Measurements from ENCODE around the gene IL17RE. TPM values are rescaled to one million over a fixed set of nuclear protein-coding genes. Genes with fewer than 3 reads are reported as not detected.

Gene IL17RE
- total RNA-seq, 1 donor from 2014 or later: 21.7 TPM

- no peaks in the 10 kb centered on the region for H3K9me3 ChIP-seq
- no peaks in the 10 kb centered on the region for H3K36me3 ChIP-seq
- intact Hi-C loops (cut with DNase I): no loop called here
- no peaks in the 10 kb centered on the region for H3K27me3 ChIP-seq
- no peak overlapping the region for H3K4me3 ChIP-seq
- no peak for DNase-seq (ENCODE audit: low spot score in 2 of 2)
- H3K27ac ChIP-seq: no peak overlapping the region
- no peak for TF ChIP-seq CTCF (IDR thresholded peaks at IDR 0.05)
- no peaks in the 10 kb centered on the region for H3K4me1 ChIP-seq
Measured at GRCh38 chr3:9884555-9885165, 18.0 kb upstream of the IL17RE start.

GRCh38 chr3:9886328-9886727 is 16.3 kb upstream of the IL17RE start:
- no peaks in the 10 kb centered on the region for H3K27me3 ChIP-seq
- no peak overlapping the region for H3K4me3 ChIP-seq
- peaks cover 0 to 4% of the 10 kb centered on the region in 2 donors for H3K4me1 ChIP-seq
- intact Hi-C loops (cut with DNase I): no loop called here
- H3K36me3 ChIP-seq: no peaks in the 10 kb centered on the region
- no peak for TF ChIP-seq CTCF (IDR thresholded peaks at IDR 0.05)
- H3K27ac ChIP-seq: no peak overlapping the region
- no peaks in the 10 kb centered on the region for H3K9me3 ChIP-seq
- DNase-seq (ENCODE audit: low spot score in 2 of 2): no peak

GRCh38 chr3:9887480-9887879 is 15.2 kb upstream of the IL17RE start:
- Histone ChIP-seq H3K9me3 (no peaks in the 10 kb centered on the region), H3K36me3 (no peaks in the 10 kb centered on the region), H3K27me3 (no peaks in the 10 kb centered on the region), H3K4me1 (peaks cover 0 to 7% of the 10 kb centered on the region in 2 donors), H3K27ac (no peak overlapping the region), H3K4me3 (no peak overlapping the region)
- no peak for DNase-seq (ENCODE audit: low spot score in 2 of 2)
- TF ChIP-seq CTCF (IDR thresholded peaks at IDR 0.05): no peak
- intact Hi-C loops (cut with DNase I): no loop called here

GRCh38 chr3:9888540-9888939 is 14.1 kb upstream of the IL17RE start:
- Histone ChIP-seq H3K4me1 (peaks cover 0 to 7% of the 10 kb centered on the region in 2 donors), H3K4me3 (no peak overlapping the region), H3K27me3 (no peaks in the 10 kb centered on the region), H3K9me3 (no peaks in the 10 kb centered on the region), H3K27ac (no peak overlapping the region), H3K36me3 (peaks cover 0 to 9% of the 10 kb centered on the region in 2 donors)
- no peak for TF ChIP-seq CTCF (IDR thresholded peaks at IDR 0.05)
- no peak for DNase-seq (ENCODE audit: low spot score in 2 of 2)
- intact Hi-C loops (cut with DNase I): no loop called here

GRCh38 chr3:9889405-9889804 is 13.2 kb upstream of the IL17RE start:
- Histone ChIP-seq H3K27ac (peak overlapping the region in 1 of 2 donors; percentile 98), H3K4me1 (peaks cover 0 to 7% of the 10 kb centered on the region in 2 donors)
- TF ChIP-seq CTCF (IDR thresholded peaks at IDR 0.05): no peak

More at GRCh38 chr3:9889405-9889804, 13.2 kb upstream of the IL17RE start:
- no peaks in the 10 kb centered on the region for H3K27me3 ChIP-seq
- no peak for DNase-seq (ENCODE audit: low spot score in 2 of 2)
- no peaks in the 10 kb centered on the region for H3K9me3 ChIP-seq
- no peak overlapping the region for H3K4me3 ChIP-seq
- H3K36me3 ChIP-seq: peaks cover 0 to 12% of the 10 kb centered on the region in 2 donors
- intact Hi-C loops (cut with DNase I): no loop called here

Measured in ascending aorta (tissue), 2 donors.